GM18498 (cell line): ENCODE measurements around the gene AAR2.

ENCODE experiments used
- ATAC-seq: cut with Tn5 transposase; IDR thresholded peaks from one replicate; pipeline ENCODE4 v1.9.1; 2021; ENCODE audit warnings: mild to moderate bottlenecking, moderate library complexity; ENCODE audit not compliant: unreplicated experiment

AAR2 gene

DNA sequence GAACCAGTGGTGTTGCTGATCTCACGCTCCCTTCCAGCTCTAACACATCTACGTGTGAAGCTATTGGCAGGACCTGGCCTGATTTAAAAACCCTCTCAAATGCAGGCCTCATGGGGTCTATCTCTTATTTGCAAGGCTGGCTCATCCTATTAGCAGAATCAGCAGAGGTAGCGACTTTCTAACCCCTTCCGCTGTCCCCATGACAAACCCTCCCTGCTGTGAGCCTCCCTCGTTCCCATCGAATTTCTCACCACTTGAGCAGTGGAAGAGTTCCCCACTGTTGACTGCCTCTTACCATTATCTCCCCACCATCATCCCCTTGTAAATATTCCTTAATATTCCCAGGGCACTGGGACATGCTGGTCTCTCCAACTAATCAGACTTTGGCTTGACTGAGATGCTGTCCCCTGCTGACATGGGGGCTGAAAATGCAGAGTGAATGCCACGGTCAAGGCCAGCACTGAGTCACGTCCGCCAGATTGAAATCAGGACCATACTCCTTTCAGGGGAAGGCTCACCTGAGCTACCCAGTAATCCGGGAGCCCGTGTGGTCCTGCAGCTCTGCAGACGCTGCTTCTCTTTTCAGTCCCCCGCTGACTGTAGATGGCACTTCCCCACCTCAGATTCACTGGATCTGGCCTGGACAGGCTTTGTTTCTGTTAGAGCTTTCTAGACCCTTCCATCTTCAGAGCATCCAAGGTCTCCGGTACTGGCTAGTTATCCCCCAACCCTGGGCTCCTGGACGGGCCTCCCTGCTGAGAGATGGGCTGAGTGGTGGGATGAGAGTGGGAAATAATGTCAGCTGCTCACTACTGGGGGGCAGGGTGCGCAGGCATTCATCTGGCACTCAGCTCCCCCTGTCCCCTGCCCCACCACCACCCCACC is 23.1 kb downstream of the AAR2 start:
- ATAC-seq = no peak

DNA sequence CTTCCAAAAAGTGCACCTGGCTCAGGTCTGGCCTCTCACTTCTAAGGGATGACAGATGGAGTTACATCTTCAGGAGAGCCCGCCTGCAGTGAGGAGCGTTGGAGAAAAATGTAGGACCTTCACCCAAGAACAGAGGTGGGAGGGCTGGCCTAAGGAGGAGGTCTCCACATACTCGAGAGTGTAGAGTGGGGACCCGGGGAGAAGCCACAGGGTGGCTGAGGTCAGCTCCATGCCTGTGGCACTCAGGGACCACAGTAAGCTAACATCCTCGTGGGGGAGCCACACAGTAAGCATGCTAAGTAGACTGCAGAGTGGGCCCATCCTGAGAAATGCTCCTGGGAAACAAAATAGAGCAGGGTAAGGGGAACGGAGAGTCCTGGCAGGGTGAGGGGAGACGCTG is 24.0 kb downstream of the AAR2 start:
- ATAC-seq = no peak

DNA sequence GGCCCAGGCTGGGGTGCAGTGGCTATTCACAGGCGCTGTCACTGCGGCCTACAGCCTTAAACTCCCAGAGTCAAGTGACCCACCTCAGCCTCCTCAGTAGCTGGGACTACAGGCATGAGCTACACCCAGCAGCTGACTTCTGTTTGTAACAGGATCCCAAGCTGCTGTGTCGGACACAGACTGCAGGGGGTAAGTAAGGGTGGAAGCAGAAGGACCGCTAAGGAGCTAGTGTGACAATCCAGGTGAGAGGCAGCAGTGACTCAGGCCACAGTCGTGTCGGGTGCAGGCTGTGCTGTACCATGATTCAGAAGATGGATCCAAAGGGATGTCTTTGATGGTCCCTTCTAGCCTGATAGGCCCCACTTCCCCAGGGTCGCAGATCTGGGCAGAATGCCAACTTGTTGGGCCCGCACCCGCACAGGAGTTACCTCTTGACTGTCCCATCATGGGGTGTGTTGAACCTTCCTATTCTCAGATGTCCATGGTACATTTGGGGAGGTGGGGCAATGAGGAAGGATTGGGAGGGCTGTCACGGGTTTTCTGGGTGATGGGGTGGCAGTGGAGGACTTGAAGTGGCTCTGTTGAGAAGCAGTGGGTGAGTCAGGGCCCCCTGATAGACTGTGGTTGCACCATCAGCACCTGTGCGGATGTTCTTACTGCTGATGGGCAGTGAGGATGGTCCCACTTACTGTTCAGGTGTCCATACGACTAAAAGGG is 25.3 kb downstream of the AAR2 start:
- ATAC-seq = no peak

DNA sequence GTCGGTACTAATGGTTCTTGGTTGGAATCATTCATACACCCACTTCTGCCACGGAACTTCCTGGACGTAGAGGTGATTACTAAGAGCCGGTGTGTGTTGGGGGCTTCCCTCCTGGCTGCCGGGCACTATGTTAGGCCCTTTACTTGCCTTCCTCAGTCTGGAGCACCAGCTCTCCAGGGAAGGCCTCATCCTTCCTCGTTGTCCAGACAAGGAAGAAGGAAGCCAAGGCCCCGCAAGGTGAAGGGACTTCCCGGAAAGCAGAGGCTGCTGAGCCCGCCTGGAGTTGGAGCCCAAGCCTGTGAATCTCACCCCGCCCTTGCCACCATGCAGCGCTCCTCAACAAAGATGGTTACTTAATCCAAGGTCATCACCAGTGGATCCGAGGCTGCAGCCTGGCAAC is 26.2 kb downstream of the AAR2 start:
- ATAC-seq = no peak

DNA sequence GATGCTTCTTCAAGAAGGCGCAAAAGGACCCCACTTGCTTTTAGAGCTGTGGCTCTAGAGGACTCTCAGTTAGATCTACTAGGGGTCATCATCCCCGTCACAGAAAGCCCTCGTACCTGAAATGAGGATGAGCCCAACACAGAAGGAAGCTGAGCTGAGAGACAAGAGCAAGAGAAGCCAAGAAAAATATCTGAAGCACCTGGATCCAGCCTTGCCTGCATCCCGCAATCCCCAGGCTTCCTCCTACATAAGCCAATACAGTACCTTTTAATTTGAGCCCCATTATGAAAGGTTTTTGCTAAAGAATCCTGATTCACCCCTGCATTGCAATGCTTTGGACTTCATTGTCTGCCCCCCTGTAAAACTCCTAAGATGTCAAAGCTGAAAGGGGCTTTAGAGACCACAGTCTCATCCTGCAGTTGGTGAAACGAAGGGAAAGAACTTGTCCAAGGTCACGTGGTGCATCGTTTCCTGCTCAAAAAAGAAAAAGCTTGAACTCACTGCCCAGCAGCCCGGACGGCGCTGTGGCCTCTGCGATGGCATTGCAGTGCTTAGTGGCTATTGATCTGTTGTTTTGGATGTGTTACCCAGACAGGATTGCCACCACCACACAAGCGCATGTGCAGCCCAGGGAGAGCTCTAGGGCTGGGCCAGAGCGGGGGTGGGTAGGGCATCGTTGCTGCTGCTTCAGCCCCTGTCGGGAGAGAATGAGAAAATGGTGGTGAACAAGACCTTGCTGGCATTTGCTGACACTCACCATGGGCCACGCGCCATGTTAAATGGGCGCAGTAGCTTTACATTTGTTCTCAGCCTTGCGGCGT is 28.4 kb downstream of the AAR2 start:
- ATAC-seq = no peak

DNA sequence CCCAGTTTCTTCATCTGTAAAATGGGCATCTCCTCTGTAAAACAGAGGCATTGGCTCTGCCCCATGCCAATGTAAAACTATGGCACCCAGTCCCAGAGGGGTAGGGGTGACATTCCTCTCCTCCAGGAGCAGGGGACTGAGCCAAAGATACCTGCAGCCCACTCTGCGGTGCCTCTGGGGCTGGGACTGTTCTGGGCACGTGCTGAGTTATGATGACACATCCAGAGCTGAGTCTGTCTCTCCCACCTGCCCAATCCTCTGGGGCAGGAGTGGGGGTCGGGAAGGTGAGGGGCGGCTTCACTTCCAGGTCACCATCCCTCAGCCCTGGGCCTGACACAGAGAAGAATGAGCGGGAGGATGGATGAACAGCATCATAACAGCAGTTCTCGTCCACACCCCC is 29.9 kb downstream of the AAR2 start:
- ATAC-seq = no peak

DNA sequence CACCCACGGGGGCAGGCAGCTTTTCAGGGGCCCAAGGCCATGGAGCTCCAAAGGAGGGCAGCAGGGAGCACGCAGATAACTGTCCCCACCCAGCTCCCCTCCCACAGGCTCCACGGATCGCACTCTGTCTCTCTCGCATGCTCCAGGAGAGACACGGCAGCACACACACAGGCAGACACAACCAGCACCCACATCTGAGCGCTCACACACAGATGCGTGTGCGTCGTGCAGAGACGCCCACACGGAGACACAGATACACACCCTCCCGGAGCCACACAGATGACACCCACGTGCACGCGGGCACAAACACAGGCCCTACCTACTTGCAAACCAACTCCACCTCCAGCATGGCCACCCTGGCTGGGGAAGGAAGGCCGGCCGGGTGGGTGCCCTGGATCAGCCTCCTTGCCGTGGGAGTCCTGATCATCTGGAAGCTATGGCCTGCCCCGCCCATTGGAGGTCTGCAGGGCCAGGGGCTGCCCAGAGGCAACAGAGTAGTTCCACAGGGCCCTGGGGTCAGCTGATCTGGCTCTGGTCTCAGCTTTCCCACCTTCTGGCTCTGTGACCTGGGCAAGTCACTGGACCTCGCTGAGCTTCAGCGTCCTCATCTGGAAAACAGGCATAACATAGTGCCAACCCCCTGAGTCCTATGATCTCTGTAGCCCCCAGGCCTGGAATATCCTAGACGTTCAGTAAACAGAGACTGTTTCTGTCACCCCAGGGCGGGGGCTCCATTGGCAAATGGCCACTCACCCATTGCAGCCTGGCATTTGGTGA is 31.5 kb downstream of the AAR2 start:
- no peak for ATAC-seq

DNA sequence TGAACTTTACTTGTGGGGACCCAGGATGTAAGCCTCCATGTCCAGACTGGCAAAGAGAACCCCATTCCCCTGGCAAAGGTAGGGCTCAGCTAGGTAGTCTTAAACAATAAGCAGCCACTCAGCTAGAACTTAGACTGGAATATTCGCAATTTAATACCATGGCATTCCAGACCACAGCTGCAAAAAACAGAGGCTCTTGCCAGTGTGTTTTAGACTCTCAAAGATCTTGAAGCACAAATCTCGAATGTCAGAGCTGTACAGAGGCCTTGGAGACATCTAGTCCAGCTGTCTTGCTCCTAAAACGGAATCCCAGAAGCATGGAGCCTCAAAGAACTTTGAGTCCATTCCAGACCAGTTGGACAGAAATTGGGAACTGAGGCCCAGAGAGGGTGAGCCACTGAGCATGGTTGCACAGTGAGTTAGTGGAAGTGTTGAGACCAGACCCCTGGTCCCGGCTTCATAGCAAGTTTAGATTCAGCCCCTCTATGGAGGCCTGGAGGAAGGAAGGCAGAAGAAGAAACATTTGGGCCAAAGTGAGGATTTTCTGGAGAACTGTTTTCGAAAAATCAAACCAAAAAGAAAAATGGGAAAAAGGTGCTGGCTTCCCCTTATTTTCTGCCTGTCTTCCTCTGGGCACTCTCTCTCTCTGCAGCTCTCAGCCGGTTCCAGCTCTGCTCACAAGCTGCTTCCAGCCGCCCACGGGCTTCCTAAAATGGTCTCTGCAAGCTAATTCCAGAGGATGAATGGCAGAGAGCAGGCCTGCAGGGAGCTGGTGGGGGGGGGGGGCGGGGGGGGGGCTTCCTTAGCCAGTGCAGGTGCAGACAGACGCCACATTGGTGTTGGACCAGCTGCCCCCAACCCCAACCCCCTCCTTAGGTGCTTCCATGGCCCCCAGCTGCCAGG is 32.4 kb downstream of the AAR2 start:
- no peak for ATAC-seq

DNA sequence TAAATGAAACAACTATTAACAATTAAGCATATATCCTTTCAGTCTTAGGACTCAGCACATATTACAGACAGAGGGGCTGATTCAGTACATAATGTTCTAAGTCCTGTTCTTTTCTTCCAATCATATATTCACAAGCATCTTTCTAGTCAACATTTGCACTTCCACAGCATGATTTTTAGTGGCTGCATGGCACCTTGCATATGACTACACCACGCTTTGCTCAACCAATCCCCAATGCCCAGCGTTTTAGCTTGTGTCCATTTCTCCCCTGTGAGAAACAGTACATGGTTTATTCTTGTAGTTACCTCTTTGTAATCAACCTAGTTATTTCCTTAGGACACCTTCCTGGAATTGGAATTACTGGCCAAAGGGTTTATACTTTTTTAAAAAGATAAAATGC is 33.2 kb downstream of the AAR2 start:
- no peak for ATAC-seq

DNA sequence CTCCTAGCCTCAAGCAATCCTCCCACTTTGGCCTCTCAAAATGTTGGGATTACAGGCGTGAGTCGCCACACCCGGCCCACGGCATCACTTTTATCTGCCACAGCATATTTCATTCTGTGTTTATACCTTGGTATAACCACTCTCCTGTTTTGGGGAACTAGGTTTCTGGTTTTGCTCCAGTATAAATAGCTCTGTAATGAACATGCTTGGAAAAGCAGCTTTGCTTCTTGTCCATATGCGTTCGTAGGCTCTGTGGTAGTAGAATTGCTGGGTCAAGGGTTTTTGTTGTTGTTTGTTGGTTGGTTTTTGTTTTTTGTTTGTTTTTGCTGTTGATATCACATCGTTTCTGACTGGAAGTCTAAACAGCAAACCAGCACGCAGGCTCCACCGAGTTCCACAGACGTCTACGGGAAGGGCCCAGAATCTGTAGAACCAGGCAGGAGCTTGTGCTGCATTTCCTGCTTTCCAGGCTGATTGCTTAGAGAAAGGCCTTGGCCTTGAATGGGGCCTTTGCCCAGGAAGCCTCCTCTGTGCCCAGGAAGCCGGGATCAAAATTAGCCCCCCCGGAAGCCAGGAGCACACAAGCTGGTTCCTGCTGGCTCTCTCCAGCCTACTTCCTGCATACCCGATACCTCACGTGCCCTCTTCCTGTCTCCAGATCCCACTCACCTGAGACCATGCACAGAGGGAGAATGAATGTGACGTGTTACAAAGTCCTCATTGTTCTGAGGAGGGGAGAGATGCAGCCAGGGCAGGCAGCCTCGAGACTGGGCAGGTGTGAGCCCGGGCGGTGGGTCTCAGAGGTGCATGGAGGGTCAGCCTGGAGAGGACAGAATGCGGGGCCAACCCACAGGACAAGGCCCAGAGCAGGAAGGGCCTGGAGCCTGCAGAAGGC is 34.7 kb downstream of the AAR2 start:
- no peak for ATAC-seq

DNA sequence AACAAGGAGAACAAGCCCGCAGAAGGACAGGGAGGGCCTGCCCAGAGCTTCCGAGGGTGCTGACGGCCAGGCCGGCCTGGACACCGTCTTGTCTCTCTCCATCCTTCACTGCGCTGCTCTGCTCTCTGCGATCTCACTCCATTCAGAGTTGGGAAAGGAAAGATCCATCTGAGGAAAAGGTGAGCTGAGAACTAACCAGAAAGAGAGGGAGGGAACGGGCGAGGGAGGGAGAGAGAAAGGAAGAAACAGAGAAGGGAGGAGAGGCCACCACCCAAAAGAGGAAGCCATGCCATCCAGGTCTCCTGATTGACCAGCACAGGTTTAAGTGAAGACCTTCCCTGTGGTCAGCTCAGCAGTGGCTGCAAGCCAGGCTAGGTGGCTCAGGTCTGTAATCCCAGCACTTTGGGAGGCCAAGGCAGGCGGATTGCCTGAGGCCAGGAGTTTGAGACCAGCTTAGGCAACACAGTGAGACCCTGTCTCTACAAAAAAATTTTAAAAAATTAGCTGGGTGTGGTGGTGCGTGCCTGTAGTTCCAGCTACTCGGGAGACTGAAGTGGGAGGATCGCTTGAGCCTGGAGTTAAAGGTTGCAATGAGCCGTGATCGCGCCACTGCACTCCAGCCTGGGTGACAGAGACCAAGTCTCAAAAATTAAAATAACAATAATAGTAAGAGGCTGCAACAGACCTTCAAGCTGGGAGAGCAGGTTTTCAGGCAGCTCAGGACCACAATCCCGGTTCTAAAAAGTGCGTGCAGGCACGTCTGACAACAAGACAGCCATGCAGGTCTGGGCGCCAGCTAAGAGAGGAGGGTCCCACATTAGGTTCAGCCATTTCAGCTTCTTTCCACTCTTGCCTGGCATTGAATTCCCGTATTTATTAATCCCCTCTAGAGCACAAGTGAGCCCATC is 35.6 kb downstream of the AAR2 start:
- ATAC-seq = no peak

DNA sequence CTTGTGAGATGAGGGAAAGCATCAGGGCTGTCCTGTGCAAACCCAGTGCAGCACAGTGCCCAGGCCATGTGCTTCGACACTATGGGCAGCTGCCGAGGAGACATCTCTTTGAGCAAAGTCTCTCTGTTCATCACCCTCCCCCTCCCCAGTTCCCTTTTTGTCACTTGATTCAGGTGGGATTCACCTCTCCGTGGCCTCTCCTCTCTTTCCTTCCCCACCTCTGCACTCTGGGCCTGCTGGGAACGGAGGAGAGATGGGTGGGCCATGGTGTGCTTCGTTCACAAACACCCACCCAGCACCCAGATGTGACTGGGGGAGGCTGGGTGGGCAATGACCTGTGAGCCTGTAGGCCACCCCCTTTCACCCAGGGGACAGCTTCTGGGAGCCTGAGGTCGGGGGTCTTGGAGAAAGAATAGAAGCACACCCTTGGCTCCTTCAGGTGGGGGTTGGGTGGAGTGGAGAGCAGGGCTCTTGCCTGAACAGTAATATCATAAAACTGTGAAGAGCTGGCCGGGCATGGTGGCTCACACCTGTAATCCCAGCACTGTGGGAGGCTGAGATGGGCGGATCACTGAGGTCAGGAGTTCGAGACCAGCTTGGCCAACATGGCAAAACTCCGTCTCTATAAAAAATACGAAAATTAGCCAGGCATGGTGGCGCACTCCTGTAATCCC is 36.4 kb downstream of the AAR2 start:
- ATAC-seq = no peak

DNA sequence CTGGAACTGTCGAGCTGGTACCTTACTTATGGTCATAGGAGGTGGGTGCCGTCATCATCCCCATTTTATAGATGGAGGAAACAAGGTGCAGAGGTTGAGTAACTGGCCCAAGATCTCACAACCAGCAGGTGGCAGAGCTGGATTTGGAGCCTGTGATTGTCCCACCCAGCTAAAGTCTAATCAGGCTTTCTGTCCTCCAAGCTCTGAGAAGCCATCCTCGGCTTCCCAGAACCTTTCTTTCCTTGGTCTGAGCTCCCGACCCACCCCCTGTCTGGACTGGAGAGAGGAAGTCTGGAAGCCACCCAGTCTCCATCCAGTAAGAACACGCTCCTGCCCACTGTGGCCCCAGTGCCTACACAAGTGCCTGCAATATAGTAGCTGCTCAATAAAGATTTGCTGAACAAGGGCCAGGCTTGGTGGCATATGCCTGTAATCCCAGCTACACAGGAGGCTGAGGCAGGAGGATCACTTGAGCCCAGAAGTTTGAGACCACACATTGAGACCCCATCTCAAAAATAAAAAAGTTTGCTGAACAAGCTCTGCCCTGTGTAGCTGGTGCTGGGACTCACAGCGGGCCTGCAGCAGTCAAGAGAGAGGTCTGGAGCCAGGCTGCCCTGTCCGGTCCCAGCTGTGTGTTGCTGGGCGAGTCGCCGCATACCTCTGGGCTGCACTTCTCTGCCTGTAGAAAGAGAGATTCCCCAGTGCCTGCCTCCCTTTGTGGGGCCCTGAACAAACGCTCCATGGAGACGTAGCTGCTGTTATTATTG is 37.3 kb downstream of the AAR2 start:
- ATAC-seq = no peak

DNA sequence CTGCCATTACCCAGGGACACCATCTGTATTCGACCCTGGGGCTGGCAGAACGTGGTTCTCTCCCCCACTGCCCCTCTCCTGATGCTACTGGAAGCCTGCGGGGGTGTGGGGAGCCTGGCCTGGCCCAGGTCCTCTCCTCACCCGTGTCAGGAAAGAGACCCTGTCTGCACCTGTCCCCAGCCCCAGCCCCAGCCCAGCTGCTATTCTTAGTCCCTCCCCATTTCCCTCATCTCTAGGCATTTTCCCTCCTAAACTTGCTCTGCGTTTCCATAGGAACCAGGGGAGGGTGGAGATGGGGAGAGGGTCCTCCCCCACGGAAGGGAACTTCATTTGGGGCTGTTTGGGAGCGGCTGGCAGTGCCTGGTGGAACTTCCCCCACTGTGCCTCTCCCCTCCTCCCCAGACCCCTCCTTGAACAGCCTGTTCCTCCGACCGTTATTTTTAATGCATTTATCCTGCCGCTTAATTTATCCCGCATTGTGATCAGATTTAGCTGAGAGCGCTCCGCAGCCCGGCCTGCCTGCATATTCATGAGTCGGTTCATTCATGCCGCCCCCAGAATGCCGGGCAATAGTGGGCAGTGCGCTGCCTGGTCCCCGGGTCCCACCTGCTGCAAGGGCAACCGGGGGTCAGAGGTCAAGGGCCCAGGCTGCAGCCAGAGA is 38.0 kb downstream of the AAR2 start:
- ATAC-seq = no peak

DNA sequence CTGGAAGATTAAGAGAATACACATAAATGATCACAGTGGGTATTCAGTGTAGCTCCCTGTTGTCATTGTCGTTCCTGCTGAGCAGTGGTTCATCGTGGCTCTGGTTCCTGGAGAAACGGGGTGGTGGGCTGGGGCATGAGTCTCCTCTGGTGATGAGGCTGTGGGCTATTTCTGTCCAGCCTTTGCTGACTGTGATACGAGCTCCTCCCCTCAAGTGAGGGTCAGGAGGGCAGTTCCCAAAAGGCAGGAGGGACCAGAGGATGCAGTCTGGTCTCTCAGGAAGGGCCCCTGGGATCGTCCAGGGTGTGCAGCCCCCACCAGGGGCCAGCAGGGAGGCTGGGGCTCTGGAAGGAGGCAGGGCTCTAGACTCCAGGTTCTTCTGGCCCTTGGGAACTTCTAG is 38.7 kb downstream of the AAR2 start:
- ATAC-seq = no peak
